ENCODE data around the gene KCNJ5.

DNA sequence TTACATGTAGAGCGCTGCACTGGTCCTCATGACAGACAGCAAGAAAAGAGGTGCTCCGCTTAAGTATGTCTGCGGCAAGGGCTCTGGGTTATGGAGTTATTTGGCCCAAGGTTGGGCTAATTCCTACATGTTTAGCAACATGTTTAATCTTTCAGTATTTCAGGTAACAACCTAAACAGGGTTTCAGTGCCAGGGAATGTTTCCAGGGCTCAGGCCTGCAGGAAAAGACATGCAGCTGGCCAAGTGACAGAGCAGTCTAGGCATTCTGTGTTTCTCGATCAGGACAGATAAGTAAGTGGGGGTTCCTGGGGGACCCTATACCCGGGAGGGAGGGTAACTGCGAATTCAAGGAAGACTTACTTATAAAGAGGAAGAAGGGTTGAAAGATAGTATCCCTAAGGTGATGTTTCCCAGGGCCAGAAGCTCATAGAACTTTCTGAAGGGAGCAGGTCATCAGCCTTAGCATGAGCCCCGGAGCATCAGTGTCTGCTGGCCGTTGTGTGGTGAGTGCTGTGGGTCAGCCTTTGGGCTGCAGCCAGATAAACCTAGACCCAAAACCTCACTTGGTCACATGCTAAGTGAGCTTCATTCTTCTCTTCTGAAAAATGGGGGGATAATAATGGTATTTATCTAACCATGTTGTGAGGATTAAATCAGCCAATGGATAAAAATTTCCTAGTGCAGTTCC is 18.4 kb downstream of the KCNJ5 start:
- TF ChIP-seq, protein P1, sequence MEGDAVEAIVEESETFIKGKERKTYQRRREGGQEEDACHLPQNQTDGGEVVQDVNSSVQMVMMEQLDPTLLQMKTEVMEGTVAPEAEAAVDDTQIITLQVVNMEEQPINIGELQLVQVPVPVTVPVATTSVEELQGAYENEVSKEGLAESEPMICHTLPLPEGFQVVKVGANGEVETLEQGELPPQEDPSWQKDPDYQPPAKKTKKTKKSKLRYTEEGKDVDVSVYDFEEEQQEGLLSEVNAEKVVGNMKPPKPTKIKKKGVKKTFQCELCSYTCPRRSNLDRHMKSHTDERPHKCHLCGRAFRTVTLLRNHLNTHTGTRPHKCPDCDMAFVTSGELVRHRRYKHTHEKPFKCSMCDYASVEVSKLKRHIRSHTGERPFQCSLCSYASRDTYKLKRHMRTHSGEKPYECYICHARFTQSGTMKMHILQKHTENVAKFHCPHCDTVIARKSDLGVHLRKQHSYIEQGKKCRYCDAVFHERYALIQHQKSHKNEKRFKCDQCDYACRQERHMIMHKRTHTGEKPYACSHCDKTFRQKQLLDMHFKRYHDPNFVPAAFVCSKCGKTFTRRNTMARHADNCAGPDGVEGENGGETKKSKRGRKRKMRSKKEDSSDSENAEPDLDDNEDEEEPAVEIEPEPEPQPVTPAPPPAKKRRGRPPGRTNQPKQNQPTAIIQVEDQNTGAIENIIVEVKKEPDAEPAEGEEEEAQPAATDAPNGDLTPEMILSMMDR (IDR thresholded peaks at IDR 0.05; ENCODE audit: borderline replicate concordance, extremely low read depth, low read length, poor library complexity, severe bottlenecking), result no peak
- TF ChIP-seq EZH2 (IDR thresholded peaks at IDR 0.05; ENCODE audit: borderline replicate concordance, low read depth, low read length, severe bottlenecking), result no peak
